GM21825 (cell line): ENCODE data around the gene NAA11.

Experiments
- ATAC-seq: cut with Tn5 transposase; IDR thresholded peaks from one replicate; pipeline ENCODE4 v1.9.1; 2021; ENCODE audit warnings: mild to moderate bottlenecking, moderate library complexity; ENCODE audit not compliant: unreplicated experiment

Gene NAA11

GRCh38 chr4:79325864-79326328 lies at the start of gene NAA11:
Gene NAA11 (minus strand): TSS chr4:79326061. CDS start chr4:79325877, 184 bp downstream.
- ATAC-seq, result no peak

- ATAC-seq, result no peak
Observed at GRCh38 chr4:79370026-79370425, 44.2 kb upstream of the NAA11 start.

- ATAC-seq, result no peak
Observed at GRCh38 chr4:79367096-79367495, 41.2 kb upstream of the NAA11 start.

DNA sequence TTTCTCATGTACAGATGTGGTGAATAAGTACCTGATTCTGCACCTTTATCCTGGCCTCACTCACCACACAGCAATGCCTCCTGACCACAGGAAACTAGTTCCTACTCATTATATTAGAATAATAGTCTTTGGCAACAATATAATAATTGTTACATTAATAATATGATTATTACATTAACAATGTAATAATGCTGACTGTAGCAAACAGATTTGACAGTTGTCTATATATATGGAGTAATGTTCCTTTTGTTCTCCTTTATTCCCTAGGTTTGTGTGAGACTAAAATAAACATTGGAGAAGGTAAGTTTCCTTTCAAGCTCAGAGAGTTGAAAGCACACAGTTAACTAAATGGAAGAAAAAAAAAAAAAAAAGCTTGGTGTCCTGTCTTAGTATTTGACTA lies 40.6 kb upstream of the NAA11 start:
- no peak for ATAC-seq

DNA sequence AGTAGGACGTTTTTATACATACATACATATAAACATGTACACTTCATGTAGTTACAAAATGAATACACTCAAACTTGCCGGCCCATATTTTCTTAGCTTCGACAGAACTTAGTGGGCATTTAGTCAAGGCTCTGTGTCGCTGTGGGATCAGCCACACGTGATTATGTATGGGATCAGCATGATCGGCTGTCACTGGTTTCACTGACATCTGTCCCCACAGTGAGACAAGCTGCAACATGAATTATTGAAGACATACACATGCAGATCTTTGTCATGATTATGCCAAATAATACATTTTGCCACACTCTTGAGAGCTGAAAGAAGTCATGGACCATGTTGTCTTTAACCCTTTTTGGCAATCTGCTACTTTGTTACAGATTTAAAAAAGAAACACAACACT lies 38.2 kb upstream of the NAA11 start:
- ATAC-seq, result no peak

- no peak for ATAC-seq
Observed at GRCh38 chr4:79362626-79363025, 36.8 kb upstream of the NAA11 start.

GRCh38 chr4:79360006-79360405 lies 34.1 kb upstream of the NAA11 start:
- ATAC-seq, result no peak

- ATAC-seq, result no peak
Observed at GRCh38 chr4:79358438-79358837, 32.6 kb upstream of the NAA11 start.

GRCh38 chr4:79357365-79357764 lies 31.5 kb upstream of the NAA11 start:
- no peak for ATAC-seq

GRCh38 chr4:79353075-79353474 lies 27.2 kb upstream of the NAA11 start:
- no peak for ATAC-seq

DNA sequence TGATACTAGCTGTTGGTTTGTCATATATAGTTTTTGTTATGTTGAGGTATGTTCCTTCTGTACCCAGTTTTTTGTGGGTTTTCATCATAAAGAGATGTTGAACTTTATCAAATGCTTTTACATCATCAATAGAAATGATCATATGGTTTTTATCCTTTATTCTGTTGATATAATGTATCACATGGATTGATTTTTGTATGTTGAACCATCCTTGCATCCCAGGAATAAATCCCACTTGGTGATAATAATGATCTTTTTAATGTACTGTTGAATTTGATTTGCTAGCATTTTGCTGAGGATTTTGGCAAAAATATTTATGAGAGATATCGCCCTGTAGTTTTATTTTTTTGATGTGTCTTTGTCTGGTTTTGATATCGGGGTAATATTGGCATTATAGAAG lies 22.5 kb upstream of the NAA11 start:
- no peak for ATAC-seq

- ATAC-seq, result no peak
Observed at GRCh38 chr4:79341893-79342653, 16.2 kb upstream of the NAA11 start.

GRCh38 chr4:79340568-79340967 lies 14.7 kb upstream of the NAA11 start:
- ATAC-seq, result no peak

DNA sequence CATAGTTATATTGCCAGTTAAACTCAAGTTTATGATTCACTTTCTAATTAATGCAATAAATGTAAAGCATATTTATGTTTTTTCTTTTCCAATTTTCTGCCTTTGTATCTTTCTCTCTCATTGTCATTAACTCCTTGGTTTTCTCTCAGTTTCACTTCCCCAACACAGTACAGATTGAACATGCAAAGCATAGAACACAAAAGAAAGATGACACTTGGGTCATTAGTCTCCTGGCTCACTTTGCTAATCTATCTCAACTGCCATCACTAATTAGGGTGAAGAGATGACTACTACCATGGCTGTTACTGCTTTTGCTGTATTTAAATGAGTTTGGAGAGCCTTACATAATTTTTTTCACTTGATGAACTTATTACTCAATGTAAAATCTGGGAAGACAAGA lies 12.3 kb upstream of the NAA11 start:
- peak; percentile 64 for ATAC-seq

- no peak for ATAC-seq
Observed at GRCh38 chr4:79334783-79335182, 8.9 kb upstream of the NAA11 start.

DNA sequence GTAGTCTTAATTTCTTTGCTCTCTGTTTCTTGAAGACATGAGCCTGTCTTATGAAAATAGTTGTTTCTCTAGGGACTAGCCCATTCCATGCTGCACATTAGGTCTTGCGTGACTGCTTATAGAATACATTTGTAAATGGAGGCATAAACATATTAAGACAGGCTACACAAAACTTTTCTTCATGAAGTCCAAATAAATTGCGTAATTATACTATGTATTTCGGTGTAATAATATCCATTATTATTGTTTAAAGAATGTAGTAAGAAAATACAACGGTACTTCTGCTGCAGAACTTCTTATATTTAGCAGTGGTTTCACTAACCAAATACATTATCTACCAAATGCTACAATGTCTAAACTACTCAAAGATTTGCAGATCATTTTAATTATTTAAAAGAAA lies 8.5 kb upstream of the NAA11 start:
- ATAC-seq, result no peak

DNA sequence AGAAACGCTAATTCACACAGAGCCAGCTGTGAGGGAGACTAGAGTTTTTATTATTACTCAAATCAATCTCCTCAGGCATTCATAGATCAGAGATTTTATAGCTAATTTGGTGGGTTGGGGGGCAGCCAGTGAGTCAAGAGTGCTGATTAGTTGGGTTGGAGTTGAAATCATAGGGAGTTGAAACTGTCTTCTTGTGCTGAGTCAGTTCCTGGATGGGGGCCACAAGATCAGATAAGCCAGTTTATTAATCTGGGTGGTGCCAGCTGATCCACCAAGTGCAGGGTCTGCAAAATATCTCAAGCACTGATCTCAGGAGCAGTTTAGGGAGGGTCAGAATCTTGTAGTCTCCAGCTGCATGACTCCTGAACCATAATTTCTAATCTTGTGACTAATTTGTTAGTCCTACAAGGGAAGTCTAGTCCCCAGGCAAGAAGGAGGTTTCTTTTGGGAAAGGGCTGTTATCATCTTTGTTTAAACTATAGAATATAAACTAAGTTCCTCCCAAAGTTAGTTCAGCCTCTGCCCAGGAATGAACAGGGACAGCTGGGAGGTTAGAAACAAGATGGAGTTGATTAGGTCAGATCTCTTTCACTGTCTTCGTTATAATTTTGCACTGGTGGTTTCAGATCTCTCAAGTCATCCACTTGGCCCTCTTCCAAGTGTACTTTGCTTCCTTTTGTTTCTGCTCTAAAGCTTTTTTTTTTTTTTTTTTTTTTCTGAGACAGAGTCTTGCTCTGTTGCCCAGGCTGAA lies 5.4 kb upstream of the NAA11 start:
- no peak for ATAC-seq

DNA sequence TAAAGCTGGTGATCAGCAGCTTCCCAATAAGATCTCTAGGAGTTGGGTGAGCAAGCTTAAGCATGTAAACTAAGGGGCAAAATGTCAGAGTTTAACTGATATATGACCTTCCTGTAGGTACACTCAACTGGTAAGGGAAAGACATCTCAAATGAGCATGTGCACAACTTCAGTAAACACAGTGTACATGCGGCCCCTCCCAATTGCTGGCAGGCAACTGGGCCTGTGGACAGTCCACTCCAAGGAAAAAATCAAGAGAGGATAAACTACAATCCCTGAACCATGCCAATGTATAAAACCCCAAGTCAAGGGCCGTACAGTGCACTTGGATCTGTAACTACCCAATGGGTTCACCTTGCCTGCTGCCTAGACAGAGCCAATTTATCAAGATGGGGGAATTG lies 4.9 kb upstream of the NAA11 start:
- no peak for ATAC-seq

- no peak for ATAC-seq
Observed at GRCh38 chr4:79325436-79325835, 425 bp downstream of the NAA11 start.

GRCh38 chr4:79319975-79320374 lies 5.9 kb downstream of the NAA11 start:
- ATAC-seq, result no peak

GRCh38 chr4:79317711-79318110 lies 8.2 kb downstream of the NAA11 start:
- no peak for ATAC-seq

DNA sequence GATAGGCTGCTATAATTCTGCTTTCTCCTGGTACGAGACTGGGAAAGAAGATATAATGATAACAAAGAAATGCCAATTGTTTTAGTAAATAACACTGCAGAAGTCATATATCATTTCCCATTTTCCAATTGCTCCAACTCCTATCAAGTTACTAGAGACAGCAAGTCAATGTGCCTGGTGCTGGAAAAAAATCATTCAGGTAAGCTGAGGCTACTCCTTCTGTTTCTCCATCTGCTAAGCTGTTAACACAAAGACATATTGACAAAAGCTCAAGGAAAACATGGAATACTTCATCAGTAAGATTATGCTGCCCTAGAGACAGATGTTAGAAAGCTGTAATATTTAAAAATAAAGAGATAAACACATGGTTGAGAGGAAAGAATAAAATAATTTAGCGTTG lies 10.0 kb downstream of the NAA11 start:
- ATAC-seq, result no peak
